A673 (cell line): ENCODE data around the gene NRG3. TPM values are rescaled to one million over a fixed set of nuclear protein-coding genes. Genes with fewer than 3 reads are reported as not detected.

Source experiments
- BruUV-seq: library from RNA; stranded (reverse); fragments of 400-500 nt; replicated peaks from 2 replicates; lab custom pipeline; 2021; lab: Mats Ljungman, UMichigan
- CTCF ChIA-PET: fragments of 300-600 bp; sonication (Branson Sonifier 250); formaldehyde crosslinking; loops from one replicate; lab custom pipeline; 2022; ENCODE audit warnings: antibody characterized with exemption; lab: Charles Lee
- POLR2A ChIA-PET: fragments of 300-600 bp; sonication (Branson Sonifier 250); formaldehyde crosslinking; loops from one replicate; lab custom pipeline; 2022; ENCODE audit warnings: antibody characterized with exemption; ENCODE audit not compliant: low non-redundant PET; lab: Charles Lee
- DNase-seq: peaks from one replicate; pipeline ENCODE4 v3.0.0-alpha.2; 2015; ENCODE audit warnings: low spot score
- H3K27ac ChIP-seq: fragments of 200-600 bp; sonication (generic); 2 replicates; pipeline ENCODE4 v1.5.1; 2016; ENCODE audit warnings: mixed run types, low read depth, mild to moderate bottlenecking, mixed read lengths, antibody characterized with exemption, low read length; ENCODE audit not compliant: poor library complexity, severe bottlenecking
- H3K27me3 ChIP-seq: fragments of 200-600 bp; sonication (generic); replicated peaks from 2 replicates; pipeline ENCODE4 v1.6.1; 2017; ENCODE audit warnings: mixed run types, low read depth, mild to moderate bottlenecking, mixed read lengths, antibody characterized with exemption, low read length; ENCODE audit not compliant: insufficient read depth, poor library complexity
- H3K36me3 ChIP-seq: fragments of 200-600 bp; sonication (generic); 2 replicates; pipeline ENCODE4 v1.6.1; 2016; ENCODE audit warnings: mixed run types, mild to moderate bottlenecking, mixed read lengths, antibody characterized with exemption, low read length; ENCODE audit not compliant: insufficient read depth, poor library complexity, severe bottlenecking
- H3K4me1 ChIP-seq: fragments of 200-600 bp; sonication (generic); 2 replicates; pipeline ENCODE4 v1.6.1; 2017; ENCODE audit warnings: mixed run types, mild to moderate bottlenecking, mixed read lengths, antibody characterized with exemption, low read length; ENCODE audit not compliant: insufficient read depth, poor library complexity, severe bottlenecking
- H3K4me3 ChIP-seq: fragments of 200-600 bp; sonication (generic); 2 replicates; pipeline ENCODE4 v1.5.1; 2016; ENCODE audit warnings: low read depth, mixed run types, mild to moderate bottlenecking, mixed read lengths, low read length; ENCODE audit not compliant: poor library complexity, severe bottlenecking
- H3K9me3 ChIP-seq: fragments of 200-600 bp; sonication (generic); 2 replicates; pipeline ENCODE4 v1.6.1; 2016; ENCODE audit warnings: mixed run types, low read depth, mild to moderate bottlenecking, mixed read lengths, antibody characterized with exemption, low read length; ENCODE audit not compliant: poor library complexity, severe bottlenecking
- CTCF ChIP-seq: fragments of 300-800, 200-600 bp; sonication (generic); conservative IDR thresholded peaks from 2 replicates; pipeline ENCODE4 v1.5.1; 2017; ENCODE audit warnings: low read depth, mild to moderate bottlenecking, antibody characterized with exemption, low read length, moderate library complexity, mixed read lengths
- EZH2 ChIP-seq: fragments of 200-600 bp; sonication (generic); IDR thresholded peaks from 2 replicates; pipeline ENCODE4 v1.6.1; 2017; ENCODE audit warnings: borderline replicate concordance, low read depth, mild to moderate bottlenecking, mixed read lengths, antibody characterized with exemption, low read length; ENCODE audit not compliant: poor library complexity, severe bottlenecking
- intact Hi-C: fragments of 100-400 bp; cut with micrococcal nuclease; formaldehyde crosslinking; loops from one replicate; pipeline ENCODE4 v1.10.0; 2022; ENCODE audit not compliant: unreplicated experiment
- total RNA-seq: library from RNA; stranded (reverse); gene quantifications from 2 replicates; pipeline ENCODE4 v1.2.3, GENCODE V29; 2021

NRG3 gene
- total RNA-seq, 1 experiment from 2014 or later: not detected

DNA sequence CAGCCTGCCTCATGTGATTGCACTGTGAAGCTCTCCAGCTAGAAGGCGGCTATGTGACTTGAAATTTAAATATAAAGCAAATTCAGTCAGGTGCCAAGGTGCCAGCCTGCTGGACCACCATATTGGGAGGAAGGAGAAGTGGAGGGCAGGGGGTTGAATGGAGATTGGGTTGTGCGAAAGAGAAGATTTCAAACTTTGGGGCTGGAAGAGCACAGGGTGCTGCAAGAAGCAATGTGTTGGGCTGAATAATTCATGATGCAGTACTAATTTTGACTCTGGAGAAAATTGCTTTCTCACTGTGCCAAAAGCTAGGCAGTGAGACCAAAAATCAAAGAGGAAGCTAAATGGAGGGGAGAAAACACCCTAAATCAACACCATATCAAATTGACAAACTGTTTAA, 335.3 kb downstream of the NRG3 start:
- no TSS peak for BruUV-seq
- peaks cover 4% of the 10 kb centered on the region for H3K9me3 ChIP-seq
- ChIA-PET CTCF (no interaction called here), POLR2A (no interaction called here)
- H3K27me3 ChIP-seq: no peaks in the 10 kb centered on the region
- no peak for TF ChIP-seq EZH2
- no peak for TF ChIP-seq CTCF
- H3K36me3 ChIP-seq: no peaks in the 10 kb centered on the region
- intact Hi-C loops: no loop called here
- no peak overlapping the region for H3K4me3 ChIP-seq
- H3K27ac ChIP-seq: no peak overlapping the region
- DNase-seq: no peak
- H3K4me1 ChIP-seq: no peaks in the 10 kb centered on the region

DNA sequence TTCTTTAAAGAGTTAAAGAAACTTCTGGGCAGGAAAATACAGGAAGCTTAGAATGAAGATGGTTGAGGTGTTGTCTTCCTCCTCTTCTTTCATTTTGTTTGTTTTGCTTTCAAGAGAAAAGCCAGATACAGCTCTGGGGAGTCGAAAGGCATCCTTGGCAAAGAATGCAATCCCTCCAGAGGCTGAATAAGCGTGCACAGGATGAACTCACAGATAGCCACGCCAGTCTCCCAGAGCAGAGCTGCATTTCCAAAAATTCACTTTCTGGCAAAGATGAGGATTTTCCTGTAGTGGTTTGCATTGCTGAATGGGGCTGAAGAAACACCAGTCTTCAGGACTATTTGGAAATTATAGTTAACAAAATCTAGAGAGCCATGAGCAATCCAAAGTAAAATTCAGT, 336.4 kb downstream of the NRG3 start:
- H3K27me3 ChIP-seq: no peaks in the 10 kb centered on the region
- TF ChIP-seq CTCF: no peak
- TF ChIP-seq EZH2: no peak
- H3K36me3 ChIP-seq: no peaks in the 10 kb centered on the region
- no peaks in the 10 kb centered on the region for H3K4me1 ChIP-seq
- H3K9me3 ChIP-seq: peaks cover 4% of the 10 kb centered on the region
- POLR2A ChIA-PET: no interaction called here
- no TSS peak for BruUV-seq
- DNase-seq: no peak
- no peak overlapping the region for H3K27ac ChIP-seq
- CTCF ChIA-PET: no interaction called here
- intact Hi-C loops: no loop called here
- no peak overlapping the region for H3K4me3 ChIP-seq

GRCh38 chr10:82212753-82213152, 337.8 kb downstream of the NRG3 start:
- TF ChIP-seq EZH2 (no peak), CTCF (no peak)
- Histone ChIP-seq H3K27ac (no peak overlapping the region), H3K4me3 (no peak overlapping the region), H3K4me1 (no peaks in the 10 kb centered on the region), H3K9me3 (peaks cover 4% of the 10 kb centered on the region), H3K27me3 (no peaks in the 10 kb centered on the region), H3K36me3 (no peaks in the 10 kb centered on the region)
- POLR2A ChIA-PET: no interaction called here
- no peak for DNase-seq
- CTCF ChIA-PET: no interaction called here
- intact Hi-C loops: no loop called here
- no TSS peak for BruUV-seq
